RPMI7951 (cell line): ENCODE results near the gene UNC93B1. TPM values are rescaled to one million over a fixed set of nuclear protein-coding genes. Genes with fewer than 3 reads are reported as not detected.

Source experiments
- DNase-seq: peaks from one replicate; pipeline ENCODE4 v3.0.0-alpha.2; 2012; ENCODE audit warnings: low read depth
- total RNA-seq: library from RNA; depleted of rRNA; stranded (reverse); fragments of >200 nt; shearing (Covaris generic); gene quantifications from 2 replicates; pipeline ENCODE4 v1.2.3, GENCODE V29; 2014

UNC93B1 gene
- total RNA-seq, 1 experiment from 2014 or later = 15.7 TPM

DNA sequence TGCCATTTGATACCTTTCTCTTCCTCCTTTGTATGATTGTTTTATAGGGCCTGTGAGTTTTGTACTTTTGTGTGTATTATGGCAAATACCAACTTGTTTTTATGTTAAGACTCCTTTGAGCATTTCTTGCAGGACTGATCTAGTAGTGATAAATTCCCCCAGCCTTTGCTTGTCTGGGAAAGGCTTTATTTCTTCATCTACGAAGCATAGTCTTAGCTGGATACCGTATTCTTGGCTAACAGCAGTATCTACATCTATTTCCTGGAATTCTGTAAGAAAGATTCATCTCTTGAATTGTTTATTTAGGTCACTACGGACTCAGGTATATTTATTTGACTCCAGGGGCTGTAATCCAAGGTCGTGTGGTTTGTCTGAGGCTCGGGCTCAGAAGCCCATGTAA lies 20.6 kb upstream of the UNC93B1 start:
- DNase-seq = no peak

DNA sequence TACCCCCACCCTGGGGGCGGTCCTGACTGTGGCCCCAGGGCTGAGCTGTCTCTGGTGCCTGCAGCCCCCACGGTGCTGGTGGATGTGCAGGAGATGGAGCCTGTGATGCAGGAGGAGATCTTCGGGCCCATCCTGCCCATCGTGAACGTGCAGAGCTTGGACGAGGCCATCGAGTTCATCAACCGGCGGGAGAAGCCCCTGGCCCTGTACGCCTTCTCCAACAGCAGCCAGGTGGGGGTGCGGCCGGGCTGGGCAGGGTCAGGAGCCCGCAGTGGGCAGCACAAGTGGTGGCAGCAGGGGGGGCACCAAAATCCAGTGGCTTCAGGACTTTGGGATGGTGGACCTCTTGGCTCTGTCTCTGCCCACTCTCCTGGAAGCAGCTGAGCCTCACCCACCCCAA lies 18.6 kb upstream of the UNC93B1 start:
- no peak for DNase-seq

DNA sequence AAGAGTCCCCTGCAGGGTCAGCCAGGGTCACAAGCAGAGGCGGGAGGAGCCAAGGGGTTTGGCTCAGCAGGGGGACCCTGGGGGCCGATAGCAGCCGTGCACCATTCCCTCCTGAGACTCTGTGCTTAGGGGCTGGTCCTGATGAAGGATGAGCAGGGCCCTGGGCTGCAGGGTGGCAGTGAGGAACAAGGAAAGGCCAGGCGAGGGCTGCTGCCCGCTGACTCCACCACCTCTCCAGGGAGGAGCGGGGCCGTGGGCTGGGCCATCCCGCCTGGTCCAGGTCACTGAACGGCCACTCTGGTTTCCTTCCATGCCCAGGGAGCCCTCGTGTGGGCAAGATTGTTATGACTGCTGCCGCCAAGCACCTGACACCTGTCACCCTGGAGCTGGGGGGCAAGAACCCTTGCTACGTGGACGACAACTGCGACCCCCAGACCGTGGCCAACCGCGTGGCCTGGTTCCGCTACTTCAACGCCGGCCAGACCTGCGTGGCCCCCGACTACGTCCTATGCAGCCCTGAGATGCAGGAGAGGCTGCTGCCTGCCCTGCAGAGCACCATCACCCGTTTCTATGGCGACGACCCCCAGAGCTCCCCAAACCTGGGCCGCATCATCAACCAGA lies 17.4 kb upstream of the UNC93B1 start:
- no peak for DNase-seq

GRCh38 chr11:68020575-68020974 lies 16.7 kb upstream of the UNC93B1 start:
- no peak for DNase-seq

DNA sequence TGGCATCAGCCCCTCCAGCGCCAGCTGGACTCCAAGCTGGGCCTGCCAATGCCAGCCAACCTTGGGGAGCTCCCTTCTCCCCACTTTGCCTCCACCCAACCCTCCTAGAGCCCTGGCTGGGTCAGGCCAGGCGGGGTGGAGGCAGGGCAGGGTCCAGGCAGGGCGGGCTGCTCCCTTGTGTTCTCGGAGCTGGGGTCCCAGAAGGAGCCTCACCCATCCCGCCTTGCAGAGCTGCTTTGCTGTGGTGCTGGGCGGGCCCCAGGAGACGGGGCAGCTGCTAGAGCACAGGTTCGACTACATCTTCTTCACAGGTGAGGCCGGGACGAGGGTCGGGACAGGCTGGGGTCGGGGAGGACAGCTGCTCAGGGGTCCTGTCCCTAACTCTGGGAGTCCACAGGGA lies 15.6 kb upstream of the UNC93B1 start:
- DNase-seq = no peak

DNA sequence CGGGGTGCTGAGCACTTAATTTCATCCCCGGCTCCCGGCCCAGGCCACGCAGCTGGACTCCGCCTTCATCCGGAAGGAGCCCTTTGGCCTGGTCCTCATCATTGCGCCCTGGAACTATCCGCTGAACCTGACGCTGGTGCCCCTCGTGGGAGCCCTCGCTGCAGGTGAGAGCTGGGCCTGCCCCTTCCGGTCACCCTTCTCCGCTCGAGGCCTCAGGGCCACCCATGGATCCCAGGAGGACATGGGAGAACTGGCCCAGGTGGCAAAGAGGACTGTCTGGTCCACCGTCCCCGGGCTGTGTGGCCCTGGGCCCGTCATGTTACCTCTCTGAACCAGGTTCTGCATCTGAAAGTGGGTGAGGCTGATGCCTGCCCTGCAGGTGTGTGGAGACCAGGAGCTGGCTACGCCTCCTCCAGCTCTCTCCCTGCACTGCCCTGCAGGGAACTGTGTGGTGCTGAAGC lies 14.9 kb upstream of the UNC93B1 start:
- no peak for DNase-seq

DNA sequence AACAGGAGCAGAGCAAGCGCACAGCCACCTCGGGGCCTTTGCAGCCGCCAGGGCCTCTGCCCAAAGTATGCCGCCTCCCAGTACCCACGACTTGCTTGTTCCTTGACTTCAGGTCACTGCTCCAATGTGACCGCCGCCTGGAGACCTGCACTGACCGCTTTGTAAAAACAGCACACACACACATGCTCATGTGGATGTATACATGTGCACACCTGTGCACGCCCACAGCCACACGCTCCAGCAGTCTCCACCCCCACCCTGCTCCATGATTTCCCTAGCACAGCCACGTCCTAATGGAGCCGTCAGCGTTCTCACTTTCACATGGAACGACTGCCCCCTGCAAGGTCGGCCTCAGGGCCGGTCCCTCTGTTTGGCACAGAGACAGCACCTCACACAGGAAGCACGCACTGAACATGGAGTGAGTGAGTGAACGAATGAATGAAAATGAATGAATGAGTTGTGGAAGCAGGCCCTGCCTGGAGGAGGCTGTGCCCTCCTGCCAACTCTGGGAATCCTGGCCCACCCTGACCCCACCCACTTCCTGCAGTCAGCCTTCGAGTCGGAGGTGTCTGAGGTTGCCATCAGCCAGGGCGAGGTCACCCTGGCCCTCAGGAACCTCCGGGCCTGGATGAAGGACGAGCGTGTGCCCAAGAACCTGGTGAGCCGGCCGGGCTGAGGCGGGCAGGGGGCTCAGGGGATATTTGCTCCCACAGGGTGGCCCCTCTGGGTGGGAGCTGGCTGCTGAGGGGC lies 14.3 kb upstream of the UNC93B1 start:
- no peak for DNase-seq

- no peak for DNase-seq
Measured at GRCh38 chr11:68016904-68017817, 13.3 kb upstream of the UNC93B1 start.

DNA sequence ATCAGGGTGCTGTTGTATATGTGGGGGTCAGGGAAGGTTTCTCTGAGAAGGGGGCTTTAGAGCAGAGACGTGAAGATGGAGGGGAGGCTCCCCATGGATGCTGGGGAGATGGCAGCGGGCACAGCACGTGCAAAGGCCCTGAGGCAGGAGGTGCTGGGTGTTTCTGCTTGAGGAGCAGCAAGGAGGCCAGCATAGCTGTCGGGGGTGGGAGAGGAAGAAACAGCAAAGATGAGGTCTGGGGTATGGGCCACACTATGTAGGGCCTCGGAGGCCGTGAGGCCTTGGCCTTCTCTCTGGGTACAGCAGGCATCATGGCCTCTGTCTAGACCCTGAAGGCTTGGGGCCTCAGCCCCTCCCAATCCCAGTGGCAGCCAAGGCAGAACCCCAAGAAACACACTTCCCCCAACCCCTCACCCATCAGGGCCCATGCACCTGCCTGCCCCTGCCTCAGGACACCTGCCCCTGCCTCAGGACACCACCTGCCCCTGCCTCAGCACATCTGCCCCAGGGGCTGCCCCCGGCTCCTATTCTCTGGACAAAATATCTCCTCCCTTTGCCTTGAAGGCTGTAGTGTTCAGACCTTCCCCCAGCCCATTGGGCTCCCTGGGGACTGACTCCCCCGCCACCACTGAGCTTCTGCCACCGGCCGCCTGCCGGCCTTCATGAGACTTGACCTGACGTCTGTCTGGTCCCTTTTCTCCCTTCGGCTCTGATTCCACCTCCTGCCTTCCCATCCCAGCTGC lies 12.4 kb upstream of the UNC93B1 start:
- DNase-seq = no peak

DNA sequence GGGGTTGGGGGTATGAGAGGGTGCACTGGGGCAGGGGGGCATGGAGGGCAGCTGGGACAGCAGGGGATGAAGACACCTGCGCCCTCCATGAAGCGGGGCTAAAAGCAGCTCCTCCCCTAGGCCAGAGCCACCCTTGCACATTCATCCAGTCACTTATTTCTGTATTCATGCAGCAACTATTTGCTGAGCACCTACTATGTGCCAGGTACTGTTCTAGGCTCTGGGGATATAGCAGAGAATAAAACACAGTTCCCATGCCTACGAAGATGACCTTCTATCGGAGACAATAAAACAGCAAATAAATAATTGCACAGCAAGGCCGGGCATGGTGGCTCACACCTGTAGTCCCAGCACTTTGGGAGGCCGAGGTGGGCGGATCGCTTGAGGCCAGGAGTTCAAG lies 11.6 kb upstream of the UNC93B1 start:
- no peak for DNase-seq

- DNase-seq = no peak
Measured at GRCh38 chr11:68014947-68015447, 11.1 kb upstream of the UNC93B1 start.

GRCh38 chr11:68014157-68014946 lies 10.5 kb upstream of the UNC93B1 start:
- DNase-seq = peak; percentile 87

DNA sequence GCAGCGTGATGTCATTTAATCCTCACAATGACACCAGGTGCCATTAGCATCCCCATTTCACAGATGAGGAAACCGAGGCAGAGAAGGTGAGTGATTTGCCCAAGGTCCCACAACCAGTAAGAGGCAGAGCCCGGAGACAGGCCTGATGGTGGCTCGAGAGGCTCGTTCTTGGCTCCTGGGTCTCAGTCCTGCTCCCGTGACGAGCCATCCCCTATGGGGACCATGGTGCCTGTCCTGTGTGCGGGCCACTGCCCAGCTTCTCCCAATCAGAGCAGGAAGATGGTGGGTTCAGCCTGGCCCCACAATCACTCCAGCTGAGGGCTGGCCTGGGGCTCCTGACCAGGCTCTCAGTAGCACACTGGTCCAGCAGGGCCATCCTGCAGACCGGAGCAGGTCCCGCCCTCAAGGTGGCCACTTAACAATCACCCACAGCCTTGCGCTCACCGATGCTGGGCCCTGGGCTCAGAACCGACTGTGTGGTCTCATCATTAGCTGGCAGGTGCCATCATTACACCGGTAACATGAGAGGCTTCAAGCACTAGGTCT lies 9.8 kb upstream of the UNC93B1 start:
- no peak for DNase-seq

GRCh38 chr11:68012843-68013610 lies 9.1 kb upstream of the UNC93B1 start:
- DNase-seq = peak; percentile 97

DNA sequence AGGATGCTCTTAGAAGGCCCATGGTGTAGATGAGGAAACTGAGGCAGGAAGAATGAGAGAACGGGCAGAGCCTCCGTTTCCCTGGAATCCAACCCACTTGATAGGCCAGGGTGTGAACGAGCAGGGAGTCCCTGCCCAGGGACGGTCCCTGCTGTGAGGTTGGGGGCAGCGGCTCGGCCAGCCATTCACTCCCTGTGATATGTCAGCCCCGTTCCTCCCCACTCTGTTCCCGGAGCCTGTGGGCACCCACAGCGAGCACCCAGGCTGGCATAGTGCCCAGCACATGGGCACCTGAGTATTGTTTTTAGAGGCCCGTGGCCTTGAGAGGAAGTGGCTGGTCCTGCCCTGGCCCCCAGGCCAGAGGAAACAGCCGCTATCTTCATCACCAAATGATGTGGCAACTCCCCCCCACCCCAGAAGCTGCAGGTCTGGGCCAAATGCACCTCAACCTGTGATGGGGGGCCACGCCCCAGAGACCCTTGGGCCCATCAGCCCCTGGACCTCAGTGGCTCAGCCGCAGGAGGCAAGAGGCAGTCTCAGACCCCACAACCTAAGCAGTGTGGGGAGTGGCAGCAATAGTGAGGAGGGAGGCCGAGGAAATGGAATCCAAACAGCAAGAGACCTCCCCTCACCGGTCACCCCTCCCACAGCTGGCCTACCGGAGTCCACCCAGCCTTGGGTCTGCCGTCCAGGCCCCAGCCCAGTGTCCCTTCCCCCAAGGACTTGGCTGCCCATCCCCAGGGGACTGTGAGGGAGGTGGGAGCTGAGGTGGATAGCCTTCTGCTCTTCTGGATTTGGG lies 8.3 kb upstream of the UNC93B1 start:
- DNase-seq = no peak

- DNase-seq = no peak
Measured at GRCh38 chr11:68011051-68011943, 7.4 kb upstream of the UNC93B1 start.
